Measurements from ENCODE around the gene TCERG1L.

GRCh38 chr10:131124945-131125344, 186.6 kb downstream of the TCERG1L start:
- TF ChIP-seq POLR2AphosphoS5 (IDR thresholded peaks at IDR 0.05; ENCODE audit: low read depth, low read length) = no peak
- no peak for TF ChIP-seq SIN3A (IDR thresholded peaks at IDR 0.05; ENCODE audit: borderline replicate concordance, insufficient read depth, low read length)
- TF ChIP-seq REST (IDR thresholded peaks at IDR 0.05; ENCODE audit: insufficient read depth in 1 of 2, low read depth in 2 of 2, low read length in 2 of 2) = no peak
